GM19467 (cell line): ENCODE measurements around the gene FTO.

Experiments used
- ATAC-seq: cut with Tn5 transposase; IDR thresholded peaks from one replicate; pipeline ENCODE4 v1.9.1; 2021; ENCODE audit warnings: mild to moderate bottlenecking, moderate library complexity; ENCODE audit not compliant: unreplicated experiment

The FTO gene

GRCh38 chr16:53893731-53894435, 189.9 kb downstream of the FTO start:
- ATAC-seq, result no peak

GRCh38 chr16:53894686-53895085, 190.7 kb downstream of the FTO start:
- no peak for ATAC-seq

- ATAC-seq, result no peak
These were observed 191.5 kb downstream of the FTO start for GRCh38 chr16:53895433-53895832.

DNA sequence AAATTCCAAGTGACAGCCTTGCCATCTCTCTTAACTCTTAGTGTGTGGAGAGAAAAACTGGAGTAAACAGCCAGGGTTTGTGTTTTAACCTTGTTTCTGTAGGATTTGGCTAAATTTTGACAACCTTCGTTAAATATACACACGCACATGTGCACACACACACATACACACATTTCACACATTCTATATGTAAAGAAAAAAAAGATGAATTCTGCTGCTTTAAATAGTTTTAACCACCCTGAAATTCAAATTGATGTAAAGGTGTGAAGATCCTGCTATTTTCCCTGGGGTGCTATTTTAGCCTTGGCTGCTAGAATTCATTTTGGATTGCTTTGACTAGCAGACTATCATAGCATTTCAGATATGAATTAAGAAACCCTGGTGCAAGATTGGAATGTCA, 191.9 kb downstream of the FTO start:
- no peak for ATAC-seq

- ATAC-seq, result no peak
These were observed 192.8 kb downstream of the FTO start for GRCh38 chr16:53896722-53897121.

DNA sequence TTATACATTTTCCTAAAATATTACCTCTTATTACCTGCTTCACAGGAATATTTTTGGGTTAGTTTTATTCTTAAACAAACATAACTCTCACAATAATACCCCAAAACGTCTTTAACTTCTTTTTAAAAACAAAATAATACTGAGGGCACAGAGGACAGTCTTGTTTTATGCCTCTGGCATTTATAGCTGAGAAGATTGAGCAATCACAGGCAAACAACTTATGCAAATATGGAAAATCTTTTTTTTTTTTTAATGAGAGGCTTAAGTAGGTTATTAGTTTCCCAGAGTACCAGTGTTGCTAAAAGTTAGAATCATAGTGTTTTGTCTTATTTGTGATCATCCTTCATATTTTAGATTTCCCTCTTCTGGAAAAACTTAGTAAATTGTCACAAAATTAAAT, 195.0 kb downstream of the FTO start:
- no peak for ATAC-seq

GRCh38 chr16:53899431-53899830, 195.5 kb downstream of the FTO start:
- ATAC-seq, result no peak

- no peak for ATAC-seq
These were observed 196.7 kb downstream of the FTO start for GRCh38 chr16:53900667-53901066.

GRCh38 chr16:53901408-53901807, 197.5 kb downstream of the FTO start:
- ATAC-seq, result no peak

- ATAC-seq, result no peak
These were observed 200.6 kb downstream of the FTO start for GRCh38 chr16:53904533-53904932.

DNA sequence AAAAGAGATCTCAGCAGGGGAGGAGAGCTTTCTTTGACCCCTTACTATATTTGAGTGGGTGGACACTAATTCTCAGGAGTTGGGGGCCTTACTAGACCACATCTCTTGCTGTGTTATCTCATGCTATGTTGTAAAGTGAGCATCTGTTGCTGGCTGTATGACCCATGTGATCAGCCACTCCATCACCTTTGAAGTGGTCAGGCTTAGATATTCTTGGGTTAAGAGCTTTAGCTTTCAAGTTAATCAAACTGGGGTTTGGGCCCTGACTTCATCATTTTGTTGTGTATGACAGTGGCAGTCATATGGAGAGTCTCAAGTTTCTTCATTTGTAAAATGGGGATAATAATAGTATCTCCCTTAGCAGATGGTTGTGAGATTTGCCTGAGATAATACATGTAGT, 201.1 kb downstream of the FTO start:
- no peak for ATAC-seq

DNA sequence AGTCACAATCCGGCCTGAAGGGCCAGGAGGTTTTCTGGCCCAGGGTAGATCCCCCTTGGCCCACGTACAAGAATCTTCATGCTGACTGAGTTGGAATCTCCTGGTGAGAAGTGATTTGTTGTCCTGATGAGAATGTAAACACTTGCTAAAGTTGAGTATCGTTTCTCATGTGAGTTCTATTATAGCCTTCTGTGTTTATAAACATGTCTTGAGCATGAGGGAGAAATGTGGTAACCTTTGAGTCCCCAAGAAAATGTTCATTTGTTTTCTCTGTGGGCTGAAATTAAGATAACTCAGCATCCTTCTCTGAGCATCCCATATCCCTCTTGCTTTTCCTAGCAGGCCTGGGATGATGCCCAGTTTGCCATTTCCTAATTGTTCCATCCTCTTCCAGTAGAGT, 204.8 kb downstream of the FTO start:
- ATAC-seq, result no peak

DNA sequence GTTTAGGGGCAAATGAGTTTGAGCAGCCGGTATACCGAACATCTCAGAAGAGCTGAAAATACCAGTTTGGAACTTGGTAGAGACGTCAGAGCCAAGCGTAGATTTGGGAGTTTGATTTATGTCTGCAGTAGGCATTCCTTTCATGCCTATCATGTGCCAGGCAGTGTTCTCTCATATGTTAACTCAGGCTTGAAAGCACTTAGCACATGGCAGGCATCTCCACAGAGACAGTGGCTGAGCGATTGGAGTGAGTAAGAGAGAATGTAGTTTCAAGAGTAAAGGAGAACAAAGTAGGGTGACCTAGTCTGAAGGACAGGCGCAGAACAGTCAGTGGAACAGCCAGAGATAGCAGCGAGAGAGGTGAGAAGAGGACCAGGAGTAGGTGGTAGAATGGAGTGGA, 207.0 kb downstream of the FTO start:
- ATAC-seq, result no peak

- ATAC-seq, result no peak
These were observed 207.6 kb downstream of the FTO start for GRCh38 chr16:53911513-53911912.

DNA sequence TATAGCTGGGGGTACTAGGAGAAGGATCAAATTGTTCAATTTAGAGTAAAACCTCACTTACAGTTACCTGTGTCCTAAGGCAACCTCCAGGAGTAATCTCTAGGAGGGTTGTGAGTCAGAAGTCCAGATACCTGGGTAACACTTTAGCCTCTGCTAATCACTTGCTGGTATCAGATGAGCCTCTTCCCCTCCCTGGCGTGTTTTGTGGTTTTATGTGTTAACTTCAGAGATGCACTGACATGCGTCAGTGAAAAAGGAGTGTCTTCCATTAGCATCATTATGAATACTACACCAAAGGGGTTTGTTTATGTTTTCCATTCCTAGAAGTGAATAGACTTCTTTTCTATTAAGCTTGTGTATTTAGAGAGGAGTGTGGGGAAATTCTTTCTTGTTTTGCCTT, 208.2 kb downstream of the FTO start:
- no peak for ATAC-seq

GRCh38 chr16:53913099-53913870, 209.3 kb downstream of the FTO start:
- no peak for ATAC-seq

DNA sequence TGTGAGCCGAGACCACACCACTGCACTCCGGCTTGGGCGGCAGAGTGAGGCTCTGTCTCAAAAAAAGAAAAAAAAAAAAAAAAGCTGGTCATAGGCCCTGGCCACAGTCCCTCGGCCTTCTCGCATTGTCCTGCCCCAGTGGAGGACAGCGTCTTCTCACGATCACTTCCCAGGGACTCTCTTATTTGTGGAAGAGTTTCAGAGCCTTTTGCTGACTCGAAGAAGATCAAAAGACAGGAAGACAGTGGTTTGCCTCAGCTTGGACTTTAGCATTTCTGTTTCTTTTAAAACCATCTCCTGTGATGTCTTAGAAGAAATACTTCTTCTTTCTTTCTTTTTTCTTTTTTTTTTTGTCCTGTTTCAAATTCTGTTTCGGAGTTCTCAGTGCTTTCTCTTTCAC, 210.0 kb downstream of the FTO start:
- ATAC-seq, result no peak

DNA sequence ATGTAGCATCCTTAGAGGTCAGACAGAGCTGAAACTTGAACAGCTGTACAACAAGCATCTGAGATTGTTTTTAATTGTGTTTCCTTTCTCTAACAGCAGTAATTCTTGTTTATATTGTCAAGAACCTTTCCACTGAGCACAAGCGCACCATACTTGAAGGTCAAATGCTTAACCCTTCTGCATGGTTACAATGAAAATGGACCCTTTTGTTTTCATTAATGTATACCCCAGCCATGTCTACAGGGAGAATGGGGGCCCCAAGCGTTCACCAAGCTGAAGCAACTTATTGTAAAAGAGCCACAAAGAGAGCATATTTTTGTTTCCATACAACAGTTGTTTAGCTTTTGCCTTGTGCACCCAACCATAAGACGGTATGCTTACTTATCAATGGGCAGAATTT, 210.8 kb downstream of the FTO start:
- no peak for ATAC-seq

GRCh38 chr16:53915452-53916160, 211.7 kb downstream of the FTO start:
- ATAC-seq, result no peak

DNA sequence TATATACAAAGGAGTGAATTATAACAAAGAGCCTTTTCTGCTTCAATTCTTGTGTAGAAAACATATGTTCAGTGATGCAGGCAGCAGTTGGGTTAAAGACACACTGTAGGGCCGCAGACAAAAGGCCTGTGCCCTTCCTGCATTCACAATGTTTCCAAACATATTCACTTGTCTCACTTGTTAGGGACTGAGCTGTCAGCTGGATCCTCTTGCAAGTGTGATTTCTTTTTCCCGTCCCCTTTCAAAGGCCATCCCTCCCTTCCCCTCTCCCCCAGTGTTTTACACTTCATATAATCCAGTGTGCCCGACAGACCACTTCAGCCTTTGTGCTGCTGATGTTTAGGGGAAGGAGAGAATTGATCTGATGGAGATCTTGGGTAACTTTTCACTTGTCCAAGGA, 217.0 kb downstream of the FTO start:
- no peak for ATAC-seq

GRCh38 chr16:53922067-53922806, 218.3 kb downstream of the FTO start:
- ATAC-seq, result no peak
